Keratinocyte (primary cell): Measurements from ENCODE around the gene WARS2. TPM values are rescaled to one million over a fixed set of nuclear protein-coding genes. Genes with fewer than 3 reads are reported as not detected.

Experiments used
- DNase-seq: peaks from one replicate; pipeline ENCODE4 v3.0.0-alpha.2; 2011; ENCODE audit warnings: low read depth, missing footprints, low spot score
- FAIRE-seq: peaks from 2 replicates; lab custom pipeline; 2011; peaks lifted over from hg19 to GRCh38; lab: Jason Lieb, UNC
- H2AFZ ChIP-seq: 2 replicates; pipeline ENCODE4 v1.6.0; 2012; ENCODE audit warnings: low read length, control low read depth, inconsistent platforms; ENCODE audit not compliant: control insufficient read depth
- H3K27ac ChIP-seq: 2 replicates; pipeline ENCODE4 v1.5.1; 2011; ENCODE audit warnings: low read length; ENCODE audit not compliant: control insufficient read depth, insufficient read depth
- H3K27me3 ChIP-seq: 3 replicates; pipeline ENCODE4 v1.6.0; 2011; ENCODE audit warnings: low read length; ENCODE audit not compliant: control insufficient read depth, insufficient read depth; ENCODE audit errors: extremely low read depth
- H3K36me3 ChIP-seq, 2 experiments: 2 replicates in 1 of 2; 3 replicates in 1 of 2; pipeline ENCODE4 v1.5.1; 2011; ENCODE audit warnings: low read length in 2 of 2, mild to moderate bottlenecking in 1 of 2; ENCODE audit not compliant: control insufficient read depth in 2 of 2, insufficient read depth in 2 of 2; ENCODE audit errors: extremely low read depth in 1 of 2
- H3K4me1 ChIP-seq: 3 replicates; pipeline ENCODE4 v1.5.1; 2011; ENCODE audit warnings: low read length; ENCODE audit not compliant: control insufficient read depth, insufficient read depth; ENCODE audit errors: extremely low read depth
- H3K4me2 ChIP-seq: 3 replicates; pipeline ENCODE4 v1.6.0; 2011; ENCODE audit warnings: low read depth, low read length; ENCODE audit not compliant: control insufficient read depth, insufficient read depth; ENCODE audit errors: extremely low read depth
- H3K4me3 ChIP-seq, 3 experiments: fragments of 200-600 bp in 1 of 3; sonication (generic) in 1 of 3; 2 replicates in 2 of 3; 3 replicates in 1 of 3; pipeline ENCODE4 v1.5.1; 2011 to 2016; ENCODE audit warnings: low read length in 3 of 3, mild to moderate bottlenecking in 3 of 3, control low read depth in 2 of 3, inconsistent platforms in 1 of 3, low read depth in 1 of 3, mixed read lengths in 1 of 3, mixed run types in 1 of 3, moderate library complexity in 1 of 3; ENCODE audit not compliant: control insufficient read depth in 2 of 3, insufficient read depth in 2 of 3; ENCODE audit errors: extremely low read depth in 1 of 3
- H3K79me2 ChIP-seq: 2 replicates; pipeline ENCODE4 v1.6.0; 2012; ENCODE audit warnings: low read length; ENCODE audit not compliant: control insufficient read depth, insufficient read depth
- H3K9ac ChIP-seq: 3 replicates; pipeline ENCODE4 v1.6.0; 2011; ENCODE audit warnings: low read length; ENCODE audit not compliant: control insufficient read depth, insufficient read depth; ENCODE audit errors: extremely low read depth
- H3K9me1 ChIP-seq: 3 replicates; pipeline ENCODE4 v1.6.0; 2011; ENCODE audit warnings: low read length; ENCODE audit not compliant: control insufficient read depth, insufficient read depth; ENCODE audit errors: extremely low read depth
- H3K9me3 ChIP-seq: 2 replicates; pipeline ENCODE4 v1.5.1; 2012; ENCODE audit warnings: low read depth, low read length; ENCODE audit not compliant: control insufficient read depth
- H4K20me1 ChIP-seq: 3 replicates; pipeline ENCODE4 v1.6.0; 2011; ENCODE audit warnings: low read length; ENCODE audit not compliant: control insufficient read depth, insufficient read depth; ENCODE audit errors: extremely low read depth
- EZH2 ChIP-seq: IDR thresholded peaks from one replicate; pipeline ENCODE4 v1.6.1; 2012; ENCODE audit warnings: inconsistent platforms, mild to moderate bottlenecking, low read length, moderate library complexity
- dilution Hi-C: fragments of 300-500 bp; cut with MboI; formaldehyde crosslinking; loops from one replicate; pipeline ENCODE4 v1.7.0; 2020; ENCODE audit warnings: low sequenced_read_pairs; ENCODE audit not compliant: extremely low pct_ligation_motif_present
- polyA plus RNA-seq, 5 experiments: library from polyadenylated mRNA; depleted of rRNA in 3 of 5; stranded (reverse) in 3 of 5; stranded (forward) in 1 of 5; unstranded in 1 of 5; fragments of >200 nt; gene quantifications; 1 replicate in 1 of 5; 2 replicates in 3 of 5; 3 replicates in 1 of 5; pipeline versions ENCODE4 v1.2.1 to v1.2.3, GENCODE V29; 2011 to 2012; ENCODE audit warnings: missing spikeins in 2 of 5, low read depth in 1 of 5, low replicate concordance in 1 of 5
- TF ChIP-seq, protein P1 (sequence below), 3 experiments: IDR thresholded peaks in 1 of 3; conservative IDR thresholded peaks in 1 of 3; optimal IDR thresholded peaks in 1 of 3; 2 replicates in 2 of 3; 3 replicates in 1 of 3; pipeline versions ENCODE3 to v1.5.1; 2011; ENCODE audit warnings: low read length in 3 of 3, mild to moderate bottlenecking in 3 of 3, moderate library complexity in 2 of 3, control low read depth in 1 of 3, inconsistent platforms in 1 of 3; ENCODE audit not compliant: insufficient read depth in 2 of 3; ENCODE audit errors: extremely low read depth in 1 of 3

WARS2 gene
- polyA plus RNA-seq, 1 donor (not counting 4 experiments of a cell fraction or from before 2014, with no cell fraction given): 10.3 TPM

DNA sequence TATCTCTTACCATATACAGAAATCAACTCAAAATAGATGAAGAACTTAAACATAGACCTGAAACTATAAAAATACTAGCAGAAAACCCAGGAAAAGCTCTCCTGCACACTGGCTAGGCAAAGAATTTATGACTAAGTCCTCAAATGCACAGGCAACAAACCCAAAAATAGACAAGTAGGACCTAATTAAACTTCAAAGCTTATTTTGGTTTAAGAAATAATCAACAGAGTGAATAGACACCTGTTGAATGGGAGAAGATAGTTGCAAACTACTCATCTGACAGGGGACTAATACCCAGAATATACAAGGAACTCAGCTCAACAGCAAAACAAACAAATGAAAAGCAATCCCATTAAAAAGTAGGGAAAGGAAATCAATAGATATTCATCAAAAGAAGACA is 40.7 kb downstream of the WARS2 start:
- Histone ChIP-seq H3K27me3 (no peaks in the 10 kb centered on the region), H3K4me3 (no peak overlapping the region), H3K9ac (no peak overlapping the region), H3K9me1 (no peaks in the 10 kb centered on the region), H3K79me2 (no peaks in the 10 kb centered on the region), H3K27ac (no peak overlapping the region), H3K4me1 (peaks cover 4% of the 10 kb centered on the region), H4K20me1 (no peaks in the 10 kb centered on the region), H3K4me2 (no peak overlapping the region), H2AFZ (no peak overlapping the region), H3K36me3 (no peaks in the 10 kb centered on the region), H3K9me3 (no peaks in the 10 kb centered on the region)
- DNase-seq (no peak), FAIRE-seq (no peak)
- dilution Hi-C loops: no loop called here
- TF ChIP-seq EZH2: no peak
- TF ChIP-seq, protein P1, sequence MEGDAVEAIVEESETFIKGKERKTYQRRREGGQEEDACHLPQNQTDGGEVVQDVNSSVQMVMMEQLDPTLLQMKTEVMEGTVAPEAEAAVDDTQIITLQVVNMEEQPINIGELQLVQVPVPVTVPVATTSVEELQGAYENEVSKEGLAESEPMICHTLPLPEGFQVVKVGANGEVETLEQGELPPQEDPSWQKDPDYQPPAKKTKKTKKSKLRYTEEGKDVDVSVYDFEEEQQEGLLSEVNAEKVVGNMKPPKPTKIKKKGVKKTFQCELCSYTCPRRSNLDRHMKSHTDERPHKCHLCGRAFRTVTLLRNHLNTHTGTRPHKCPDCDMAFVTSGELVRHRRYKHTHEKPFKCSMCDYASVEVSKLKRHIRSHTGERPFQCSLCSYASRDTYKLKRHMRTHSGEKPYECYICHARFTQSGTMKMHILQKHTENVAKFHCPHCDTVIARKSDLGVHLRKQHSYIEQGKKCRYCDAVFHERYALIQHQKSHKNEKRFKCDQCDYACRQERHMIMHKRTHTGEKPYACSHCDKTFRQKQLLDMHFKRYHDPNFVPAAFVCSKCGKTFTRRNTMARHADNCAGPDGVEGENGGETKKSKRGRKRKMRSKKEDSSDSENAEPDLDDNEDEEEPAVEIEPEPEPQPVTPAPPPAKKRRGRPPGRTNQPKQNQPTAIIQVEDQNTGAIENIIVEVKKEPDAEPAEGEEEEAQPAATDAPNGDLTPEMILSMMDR (optimal IDR thresholded peaks at IDR 0.05 in 1 of 3, IDR thresholded peaks at IDR 0.05 in 1 of 3, conservative IDR thresholded peaks at IDR 0.05 in 1 of 3; ENCODE audit: extremely low read depth in 1 of 3, insufficient read depth in 2 of 3, low read length in 3 of 3): no peak

DNA sequence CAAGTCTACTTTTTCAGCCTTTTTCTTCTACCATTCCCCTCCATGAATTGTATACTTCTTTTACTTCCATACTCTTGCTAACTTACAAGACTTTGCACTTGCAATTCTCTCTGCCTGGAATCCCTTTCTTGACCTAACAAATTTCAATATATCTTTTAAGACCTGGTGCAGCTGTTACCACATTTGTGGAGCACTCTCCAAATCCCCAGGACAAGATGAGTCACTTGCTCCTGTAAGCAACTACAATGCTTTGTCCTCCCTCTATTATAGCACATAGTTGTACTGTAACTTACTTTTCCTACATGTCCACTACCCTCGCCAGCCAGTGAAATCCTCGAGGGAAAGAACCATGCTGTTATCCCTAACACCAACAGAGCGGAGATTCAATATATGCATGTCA is 43.1 kb downstream of the WARS2 start:
- FAIRE-seq (no peak), DNase-seq (no peak)
- no peak overlapping the region for H3K27ac ChIP-seq
- no peaks in the 10 kb centered on the region for H3K79me2 ChIP-seq
- H3K9me1 ChIP-seq: no peaks in the 10 kb centered on the region
- no peak for TF ChIP-seq EZH2
- TF ChIP-seq, protein P1 (optimal IDR thresholded peaks at IDR 0.05 in 1 of 3, IDR thresholded peaks at IDR 0.05 in 1 of 3, conservative IDR thresholded peaks at IDR 0.05 in 1 of 3; ENCODE audit: extremely low read depth in 1 of 3, insufficient read depth in 2 of 3, low read length in 3 of 3): no peak
- no peaks in the 10 kb centered on the region for H3K27me3 ChIP-seq
- H3K9me3 ChIP-seq: no peaks in the 10 kb centered on the region
- H4K20me1 ChIP-seq: no peaks in the 10 kb centered on the region
- H3K4me3 ChIP-seq: no peak overlapping the region
- no peak overlapping the region for H2AFZ ChIP-seq
- no peaks in the 10 kb centered on the region for H3K36me3 ChIP-seq
- peaks cover 4% of the 10 kb centered on the region for H3K4me1 ChIP-seq
- no peak overlapping the region for H3K4me2 ChIP-seq
- no peak overlapping the region for H3K9ac ChIP-seq
- dilution Hi-C loops: no loop called here
